HuH-7.5 (cell line): ENCODE data around the gene PITPNB.

ENCODE experiments used
- DNase-seq: peaks from one replicate; pipeline ENCODE4 v3.0.0; 2011; ENCODE audit warnings: low spot score

Gene PITPNB

DNA sequence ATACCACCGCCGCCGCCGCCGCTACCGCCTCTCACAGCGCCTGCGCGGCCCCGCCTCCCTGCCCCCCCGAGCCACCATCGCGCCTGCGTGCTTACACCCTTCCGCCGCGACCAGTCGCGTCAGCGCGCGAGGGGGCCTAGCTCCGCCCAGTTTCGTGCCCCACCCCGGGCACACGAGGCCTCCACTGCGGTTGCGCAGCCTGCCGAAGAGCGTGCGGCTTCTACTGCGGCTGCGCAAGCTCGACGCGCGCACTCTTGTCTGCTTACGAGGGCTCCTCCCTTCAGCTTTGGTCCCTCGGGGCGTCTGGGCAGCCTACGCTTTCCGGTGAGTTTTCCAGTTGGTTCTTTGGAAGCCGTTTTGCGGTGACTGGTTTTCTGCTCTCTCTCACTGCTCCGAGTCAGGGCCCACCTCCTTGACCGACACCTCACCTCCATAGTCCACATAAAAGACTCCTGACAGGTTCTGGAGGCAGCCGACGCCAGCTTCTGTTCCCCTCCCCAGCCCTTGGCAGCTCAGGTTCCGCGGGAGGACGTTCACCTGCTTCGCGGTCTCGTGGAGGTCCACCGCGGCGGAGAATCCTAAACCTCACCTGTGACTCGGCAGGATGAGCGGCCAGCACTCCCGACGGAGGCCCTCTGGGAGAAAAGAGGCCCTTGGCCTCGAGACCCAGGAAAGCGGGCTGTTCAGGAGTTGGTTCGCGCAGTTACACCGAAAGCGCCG is at the start of gene PITPNB:
TSS of gene PITPNB (minus strand) at position 35 of the 720 bp plus-strand sequence. CDS start 65 bp downstream, outside the sequence.
- DNase-seq, result peak; percentile 92

GRCh38 chr22:27966168-27967064 is 47.4 kb upstream of the PITPNB start:
- DNase-seq, result no peak

- no peak for DNase-seq
Observed at GRCh38 chr22:27962268-27963044, 43.4 kb upstream of the PITPNB start.

- DNase-seq, result no peak
Observed at GRCh38 chr22:27961680-27962079, 42.6 kb upstream of the PITPNB start.

- DNase-seq, result no peak
Observed at GRCh38 chr22:27961182-27961581, 42.1 kb upstream of the PITPNB start.

DNA sequence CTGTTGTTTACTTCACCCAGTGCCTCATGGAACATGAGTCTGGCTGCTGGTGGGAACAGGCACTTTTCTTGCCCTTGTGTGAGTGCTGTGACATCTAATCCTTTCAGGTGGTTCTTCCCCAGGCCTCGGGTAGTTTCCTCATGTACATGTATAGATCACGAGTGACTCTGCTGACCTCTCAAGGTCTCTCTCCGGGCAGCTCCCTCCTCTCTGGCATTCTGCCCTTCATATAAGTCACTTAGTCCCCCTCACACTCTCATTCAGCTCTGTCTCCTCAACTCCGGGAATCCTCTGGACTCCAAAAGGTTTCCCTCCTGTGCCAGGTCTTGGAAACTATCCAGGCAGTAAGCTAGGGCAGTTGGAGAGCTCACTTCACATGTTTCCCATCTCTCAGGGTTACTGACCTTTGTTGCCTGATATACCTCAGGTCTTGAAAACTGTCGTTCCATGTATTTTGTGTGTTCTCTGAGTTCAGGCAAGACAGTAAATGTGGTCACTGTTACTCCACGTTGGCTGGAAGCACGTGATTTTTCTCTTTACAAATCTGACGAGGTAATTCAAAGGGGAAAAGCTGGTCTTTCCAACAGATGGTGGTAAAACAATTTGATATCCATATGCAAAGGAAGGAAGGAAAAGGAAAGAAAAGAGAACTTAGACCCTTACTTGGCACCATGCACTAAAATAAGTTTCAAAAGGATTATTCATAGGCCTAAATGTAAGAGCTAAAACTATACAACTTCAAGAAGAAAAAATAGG is 40.5 kb upstream of the PITPNB start:
- DNase-seq, result no peak

DNA sequence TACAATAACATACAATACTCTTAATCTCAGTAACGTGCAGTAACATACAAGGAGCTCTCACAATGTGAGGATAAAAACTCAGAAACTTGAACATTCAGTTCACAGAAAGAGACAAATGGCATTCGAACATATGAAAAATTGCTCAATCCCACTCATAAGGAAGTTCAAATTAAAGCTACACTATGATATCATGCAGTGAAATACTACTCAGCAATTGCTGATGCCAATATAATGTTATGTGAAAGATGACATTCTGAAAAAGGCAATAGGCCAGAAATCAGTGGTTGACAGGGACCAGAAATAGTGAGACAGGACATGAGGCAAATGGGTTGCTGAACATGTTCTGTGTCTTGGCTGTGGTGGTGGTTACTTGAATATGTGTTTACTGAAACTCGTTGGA is 33.7 kb upstream of the PITPNB start:
- no peak for DNase-seq

DNA sequence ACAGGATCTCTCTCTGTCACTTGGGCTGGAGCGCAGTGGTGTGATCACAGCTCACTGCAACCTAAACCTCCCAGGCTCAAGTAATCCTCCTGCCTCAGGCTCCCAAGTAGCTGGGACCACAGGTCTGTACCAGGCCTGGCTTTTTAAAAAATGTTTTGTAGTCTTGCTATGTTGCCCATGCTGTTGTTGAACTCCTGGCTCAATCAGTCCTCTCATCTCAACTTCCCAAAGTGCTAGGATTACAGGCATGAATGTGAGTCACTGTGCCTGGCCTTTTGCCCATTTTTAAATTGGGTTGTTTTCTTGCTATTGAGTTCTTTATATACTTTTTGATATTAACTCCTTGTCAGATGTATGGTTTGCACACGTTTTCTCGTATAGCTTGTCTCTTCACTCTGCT is 33.0 kb upstream of the PITPNB start:
- DNase-seq, result no peak

DNA sequence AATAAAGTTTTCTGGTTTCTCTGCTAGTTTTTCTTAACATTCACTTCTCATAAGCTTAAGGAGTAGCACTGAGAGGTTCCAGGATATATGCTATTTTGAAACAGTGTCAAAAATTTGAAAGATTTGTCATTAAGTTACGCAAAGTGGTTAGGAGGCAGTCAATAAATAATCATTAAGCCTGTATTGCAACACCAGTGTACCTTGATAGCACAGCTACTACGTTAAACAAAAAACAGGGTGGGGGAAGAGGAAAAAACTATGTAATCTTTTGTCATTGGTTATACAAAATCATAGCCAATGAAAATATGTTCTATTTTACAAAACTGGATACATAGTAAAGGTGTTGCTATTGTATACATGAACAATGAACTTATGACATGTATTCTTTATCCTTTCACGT is 30.4 kb upstream of the PITPNB start:
- DNase-seq, result no peak

DNA sequence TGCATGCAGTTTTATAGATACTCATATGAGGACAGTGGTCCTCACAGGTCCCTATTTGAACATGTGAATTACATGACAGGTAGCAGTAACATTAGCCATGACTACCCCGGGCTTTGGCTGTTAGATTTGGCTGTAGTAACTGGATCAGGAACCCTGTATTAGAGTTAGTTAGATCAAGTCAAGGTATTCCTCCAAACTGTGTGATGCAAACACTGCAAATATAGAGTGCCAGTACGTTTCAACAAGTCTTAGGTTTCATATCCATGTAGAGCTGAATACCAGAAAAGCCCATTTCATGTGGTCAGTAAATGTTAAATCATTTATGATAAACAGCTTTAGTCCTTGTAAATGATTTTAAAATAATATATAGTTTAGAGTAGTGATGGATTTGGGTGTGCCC is 29.5 kb upstream of the PITPNB start:
- no peak for DNase-seq

GRCh38 chr22:27947448-27947847 is 28.4 kb upstream of the PITPNB start:
- DNase-seq, result no peak

DNA sequence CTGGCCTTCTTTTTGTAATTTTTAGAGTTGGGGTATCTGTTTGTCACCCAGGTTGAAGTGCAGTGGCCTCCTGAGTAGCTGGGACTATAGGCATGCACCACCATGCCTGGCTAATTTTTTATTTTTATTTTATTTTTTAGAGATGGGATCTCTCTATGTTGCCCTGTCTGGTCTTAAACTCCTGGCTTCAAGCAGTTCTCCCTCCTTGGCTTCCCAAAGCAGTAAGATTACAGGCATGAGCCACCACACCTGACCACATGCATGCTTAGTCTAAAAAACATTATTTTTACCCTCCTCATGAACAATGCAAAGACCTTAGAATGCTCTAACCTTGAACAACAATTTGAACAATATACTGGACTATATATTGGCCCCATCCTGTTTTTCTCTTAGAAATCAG is 22.1 kb upstream of the PITPNB start:
- DNase-seq, result no peak

GRCh38 chr22:27937453-27937852 is 18.4 kb upstream of the PITPNB start:
- no peak for DNase-seq

DNA sequence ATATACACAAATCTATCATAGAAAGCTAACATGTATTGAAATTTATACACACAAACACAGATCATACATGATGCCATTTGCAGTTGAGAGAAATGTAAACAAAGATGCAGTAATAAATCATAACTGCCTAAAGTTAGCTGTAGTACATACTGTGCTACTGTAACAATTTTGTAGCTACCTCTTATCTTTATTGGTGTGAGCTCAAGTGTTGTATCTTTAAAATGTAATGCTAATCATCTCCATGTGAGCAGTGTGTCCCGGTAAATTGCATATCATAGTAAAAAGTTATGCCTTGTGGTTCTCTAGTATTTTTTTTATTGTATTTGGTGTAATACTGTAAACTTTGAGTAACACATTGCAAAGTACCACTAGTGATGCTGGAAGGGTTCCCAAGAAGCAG is 16.8 kb upstream of the PITPNB start:
- no peak for DNase-seq

DNA sequence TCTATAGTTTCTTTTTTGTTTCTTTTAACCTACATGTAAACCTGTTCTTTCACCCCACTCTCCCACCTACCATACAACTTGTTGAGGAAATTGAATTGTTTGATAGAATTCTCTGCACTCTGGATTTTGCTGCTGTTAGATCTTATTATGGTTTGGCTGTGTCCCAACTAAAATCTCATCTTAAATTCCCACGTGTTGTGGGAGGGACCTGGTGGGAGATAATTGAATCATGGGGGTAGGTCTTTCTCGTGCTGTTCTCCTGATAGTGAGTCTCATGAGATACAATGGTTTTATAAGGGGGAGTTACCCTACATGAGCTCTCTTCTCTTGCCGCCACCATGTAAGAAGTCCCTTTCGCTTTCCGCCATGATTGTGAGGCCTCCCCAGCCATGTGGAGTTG is 15.0 kb upstream of the PITPNB start:
- no peak for DNase-seq

DNA sequence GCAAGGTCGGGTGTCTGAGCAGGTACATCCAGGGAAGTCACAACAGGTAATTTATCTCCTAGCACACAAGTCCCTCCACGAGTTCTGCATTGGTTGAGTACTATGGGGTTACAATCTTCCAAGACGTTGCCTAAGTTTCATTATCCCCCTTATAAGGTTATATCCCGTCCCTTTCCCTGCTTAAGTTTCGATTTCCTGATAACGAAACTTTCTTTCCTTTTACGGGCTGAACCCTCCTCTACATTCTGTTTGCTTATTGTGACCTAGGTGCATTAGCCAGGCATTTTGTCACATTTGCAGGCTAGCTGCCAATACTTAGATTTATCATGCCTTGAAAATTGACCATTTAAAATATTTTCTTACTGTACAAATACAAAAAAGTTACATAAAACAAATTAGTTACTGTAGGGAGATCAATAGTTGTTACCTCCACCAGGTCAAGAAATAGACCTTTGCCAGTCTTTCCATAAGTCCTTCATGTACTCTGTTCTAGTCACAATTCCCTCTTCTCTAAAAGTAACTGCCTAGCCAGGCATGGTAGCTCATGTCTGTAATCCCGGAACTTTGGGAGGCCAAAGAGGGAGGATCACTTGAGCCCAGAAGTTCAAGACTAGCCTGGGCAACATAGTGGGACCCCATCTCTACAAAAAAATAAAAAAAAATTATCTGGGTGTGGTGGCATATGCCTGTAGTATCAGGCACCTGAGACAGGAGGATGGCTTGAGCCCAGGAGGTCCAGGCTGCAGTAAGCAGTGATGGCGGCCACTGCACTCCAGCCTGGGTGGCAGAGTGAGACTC is 14.3 kb upstream of the PITPNB start:
- no peak for DNase-seq

DNA sequence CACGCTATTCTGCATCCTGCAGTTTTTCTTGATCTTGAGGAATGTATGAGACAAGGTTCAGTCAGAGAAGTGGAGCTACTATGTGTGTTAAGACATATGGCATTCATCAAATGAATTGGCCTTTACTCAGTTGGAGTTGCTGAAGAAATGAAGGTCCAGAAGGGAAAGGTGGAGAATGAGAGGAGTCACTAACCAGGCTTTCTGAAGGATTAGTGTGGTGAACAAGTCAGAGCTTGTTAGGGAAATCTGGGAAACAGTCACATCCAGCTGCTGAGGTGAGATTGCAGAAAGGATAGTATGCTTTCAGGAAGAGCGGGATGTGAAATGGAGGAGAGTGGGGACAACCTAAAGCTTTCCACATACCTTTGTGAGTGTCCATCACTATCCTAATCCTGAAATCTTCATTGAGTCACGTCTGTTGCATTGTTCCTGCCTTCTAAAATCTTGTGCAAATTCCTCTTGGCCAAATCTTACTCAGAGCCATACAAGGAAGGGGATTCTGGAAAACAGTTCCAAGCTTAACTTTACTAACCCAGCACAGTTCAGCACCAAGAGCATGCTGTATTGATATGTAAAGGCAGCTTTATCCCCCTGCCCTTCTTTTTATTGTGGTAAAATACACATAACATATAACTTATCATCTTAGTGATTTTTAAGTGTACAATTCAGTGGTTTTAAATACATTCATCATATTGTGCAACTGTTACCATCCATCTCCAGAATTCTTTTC is 11.4 kb upstream of the PITPNB start:
- DNase-seq, result no peak

DNA sequence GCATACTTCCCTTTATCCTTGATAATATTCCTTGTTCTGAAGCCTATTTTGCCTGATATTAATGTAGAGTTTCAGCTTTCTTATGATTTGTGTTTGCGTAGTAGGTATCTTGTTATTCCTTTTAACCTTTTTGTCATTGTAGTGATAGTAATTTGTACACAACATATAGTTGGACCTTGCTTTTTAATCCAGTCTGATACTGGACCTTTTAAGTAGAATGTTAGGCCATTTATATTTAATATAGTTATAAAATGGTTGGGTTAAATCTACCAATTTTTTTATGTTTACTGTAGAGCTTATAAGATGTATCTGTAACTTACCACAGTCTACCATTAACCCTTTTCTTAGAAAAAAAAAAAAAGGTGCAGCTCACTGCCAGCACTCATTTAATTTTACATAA is 8.6 kb upstream of the PITPNB start:
- DNase-seq, result no peak

DNA sequence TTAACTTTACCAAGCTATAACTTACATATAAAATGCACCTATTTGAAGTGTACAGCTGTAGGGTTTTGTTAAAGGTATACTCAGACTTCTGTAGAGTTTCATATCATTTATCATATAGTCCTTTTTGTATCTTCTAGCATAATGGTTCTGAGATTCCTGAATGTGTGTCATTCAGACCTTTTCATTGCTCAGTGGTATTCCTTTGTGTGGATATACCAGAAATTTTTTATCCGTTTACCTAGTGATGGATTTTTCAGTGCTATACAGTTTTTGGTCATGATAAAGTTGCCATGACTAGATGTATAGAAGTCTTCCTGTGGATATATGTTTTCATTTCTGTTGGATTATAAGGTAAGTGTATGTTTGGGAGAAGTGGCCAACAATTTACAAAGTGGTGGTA is 6.3 kb upstream of the PITPNB start:
- DNase-seq, result no peak
